K562 (cell line): ENCODE data around the gene PARD3. TPM values are rescaled to one million over a fixed set of nuclear protein-coding genes. Genes with fewer than 3 reads are reported as not detected.

Experiments used
- HSF4 ChIP-seq: fragments of 250-450 bp; sonication (Bioruptor Pico); IDR thresholded peaks from 2 replicates; pipeline ENCODE4 v2.1.2; 2022; ENCODE audit warnings: mild to moderate bottlenecking, moderate library complexity, borderline replicate concordance
- NR1H2 ChIP-seq: sonication (generic); formaldehyde crosslinking; IDR thresholded peaks from 2 replicates; pipeline ENCODE4 v1.4.0; 2020; ENCODE audit warnings: mild to moderate bottlenecking, missing genetic modification reagents
- PHF21A ChIP-seq: fragments of 450-650 bp; IDR thresholded peaks from 2 replicates; pipeline ENCODE4 v1.6.1; 2017; ENCODE audit warnings: low read depth, borderline replicate concordance
- RNF2 ChIP-seq: sonication (generic); IDR thresholded peaks from 2 replicates; pipeline ENCODE4 v1.6.1; 2016
- TOE1 ChIP-seq, 2 experiments: fragments of 450-650 bp in 1 of 2; sonication (generic) in 1 of 2; formaldehyde crosslinking in 1 of 2; IDR thresholded peaks; 2 replicates each; pipeline versions ENCODE4 v1.7.1 to v1.8.0; 2016 to 2022; ENCODE audit warnings: borderline replicate concordance in 2 of 2, mild to moderate bottlenecking in 2 of 2, antibody characterized with exemption in 1 of 2, inconsistent platforms in 1 of 2, low read depth in 1 of 2, missing genetic modification reagents in 1 of 2, moderate library complexity in 1 of 2
- XRCC4 ChIP-seq: IDR thresholded peaks from one replicate; pipeline ENCODE4 v1.6.1; 2011; ENCODE audit not compliant: insufficient read depth, insufficient read length; ENCODE audit errors: extremely low read depth
- ZNF197 ChIP-seq: fragments of 200-800 bp; sonication (Bioruptor generic); IDR thresholded peaks from 2 replicates; pipeline ENCODE4 v1.6.1; 2016; ENCODE audit warnings: low read depth, missing genetic modification characterization, missing compliant biosample characterization
- ZNF324 ChIP-seq: fragments of 250-450 bp; sonication (Bioruptor Pico); IDR thresholded peaks from 2 replicates; pipeline ENCODE4 v1.4.0; 2020; ENCODE audit warnings: mild to moderate bottlenecking
- ZNF75A ChIP-seq: fragments of 450-650 bp; formaldehyde crosslinking; IDR thresholded peaks from 2 replicates; pipeline ENCODE4 v1.4.0; 2020; ENCODE audit warnings: mild to moderate bottlenecking
- polyA plus RNA-seq, 8 experiments: library from polyadenylated mRNA; depleted of rRNA in 4 of 8; stranded (reverse) in 5 of 8; unstranded in 3 of 8; fragments of >200 nt; fragmentation: Nextera tagmentation in 2 of 8; fragmentation: Illumina TruSeq in 1 of 8; extraction: Ambion mirVana in 2 of 8; extraction: Trizol in 1 of 8; gene quantifications; 2 replicates each; pipeline versions ENCODE4 v1.2.1 to v1.2.3, GENCODE V29; 2011 to 2014; ENCODE audit warnings: inconsistent platforms in 1 of 8, missing spikeins in 1 of 8
- total RNA-seq, 7 experiments: library from RNA; depleted of rRNA in 6 of 7; stranded (reverse); fragments of >200 nt in 6 of 7; fragmentation: Illumina TruSeq in 2 of 7; extraction: Trizol in 2 of 7; gene quantifications; 2 replicates each; pipeline versions ENCODE4 v1.2.1 to v1.2.3, GENCODE V29; 2011 to 2021; ENCODE audit warnings: low replicate concordance in 1 of 7
- TF ChIP-seq, protein P1 (sequence below): fragments of 250-450 bp; sonication (Bioruptor Pico); IDR thresholded peaks from 2 replicates; pipeline ENCODE4 v1.5.0; 2021
- TF ChIP-seq, protein P2 (sequence below): conservative IDR thresholded peaks from 2 replicates; pipeline ENCODE4 v1.6.1; 2011; ENCODE audit warnings: low read depth, mild to moderate bottlenecking, low read length; ENCODE audit not compliant: control insufficient read depth

PARD3 gene
- total and polyA plus RNA-seq, 9 of the 15 experiments (the other 6 are each of a cell fraction or from before 2014, with no cell fraction given) = 2.7 to 11.7 (median 7.7) TPM

DNA sequence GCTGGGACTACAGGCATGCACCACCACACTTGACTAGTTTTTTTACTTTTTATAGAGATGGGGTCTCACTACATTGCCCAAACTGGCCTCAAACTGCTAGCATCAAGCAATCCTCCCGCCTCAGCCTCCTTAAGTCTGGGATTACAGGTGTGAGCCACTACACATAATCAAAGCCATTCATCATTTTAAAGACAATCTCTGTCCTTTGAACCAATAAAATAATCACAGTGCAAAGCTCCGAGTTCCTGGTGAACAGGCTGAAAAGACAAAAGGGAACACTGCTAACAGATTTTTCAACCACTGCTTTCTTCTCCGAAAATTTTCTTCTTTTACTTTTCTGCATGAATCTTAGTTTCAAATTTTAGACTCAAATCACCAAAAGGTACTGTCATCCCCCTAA is 58.5 kb downstream of the PARD3 start (continued):
- TF ChIP-seq, protein P1, sequence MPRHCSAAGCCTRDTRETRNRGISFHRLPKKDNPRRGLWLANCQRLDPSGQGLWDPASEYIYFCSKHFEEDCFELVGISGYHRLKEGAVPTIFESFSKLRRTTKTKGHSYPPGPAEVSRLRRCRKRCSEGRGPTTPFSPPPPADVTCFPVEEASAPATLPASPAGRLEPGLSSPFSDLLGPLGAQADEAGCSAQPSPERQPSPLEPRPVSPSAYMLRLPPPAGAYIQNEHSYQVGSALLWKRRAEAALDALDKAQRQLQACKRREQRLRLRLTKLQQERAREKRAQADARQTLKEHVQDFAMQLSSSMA (CRISPR knock-in tag) = no peak
- TF ChIP-seq HSF4 (CRISPR knock-in tag) (no peak), NR1H2 (CRISPR knock-in tag) (no peak), RNF2 (no peak), ZNF324 (CRISPR knock-in tag) (no peak), ZNF197 (no peak), PHF21A (no peak), XRCC4 (no peak), ZNF75A (CRISPR knock-in tag) (no peak), TOE1 (IDR thresholded peaks at IDR 0.05; ENCODE audit: borderline replicate concordance) (no peak), TOE1 (CRISPR knock-in tag; IDR thresholded peaks at IDR 0.05; ENCODE audit: borderline replicate concordance, low read depth) (no peak)
- TF ChIP-seq, protein P2, sequence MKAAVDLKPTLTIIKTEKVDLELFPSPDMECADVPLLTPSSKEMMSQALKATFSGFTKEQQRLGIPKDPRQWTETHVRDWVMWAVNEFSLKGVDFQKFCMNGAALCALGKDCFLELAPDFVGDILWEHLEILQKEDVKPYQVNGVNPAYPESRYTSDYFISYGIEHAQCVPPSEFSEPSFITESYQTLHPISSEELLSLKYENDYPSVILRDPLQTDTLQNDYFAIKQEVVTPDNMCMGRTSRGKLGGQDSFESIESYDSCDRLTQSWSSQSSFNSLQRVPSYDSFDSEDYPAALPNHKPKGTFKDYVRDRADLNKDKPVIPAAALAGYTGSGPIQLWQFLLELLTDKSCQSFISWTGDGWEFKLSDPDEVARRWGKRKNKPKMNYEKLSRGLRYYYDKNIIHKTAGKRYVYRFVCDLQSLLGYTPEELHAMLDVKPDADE = no peak
